RWPE2 (cell line): ENCODE measurements around the gene LDLRAP1.

Experiments
- ATAC-seq: fragments of 200-7000 bp; cut with Tn5 transposase; 3 replicates; pipeline ENCODE4 v1.9.1; 2021; ENCODE audit warnings: low read depth
- DNase-seq: peaks from one replicate; pipeline ENCODE4 v3.0.0-alpha.2; 2020; ENCODE audit warnings: low spot score
- H3K27ac ChIP-seq: fragments of 450-650 bp; 2 replicates; pipeline ENCODE4 v1.5.1; 2017; ENCODE audit warnings: mild to moderate bottlenecking; ENCODE audit not compliant: poor library complexity, severe bottlenecking
- H3K27me3 ChIP-seq: fragments of 250-450 bp; sonication (Bioruptor Pico); 2 replicates; pipeline ENCODE4 v1.5.1; 2021; ENCODE audit warnings: mild to moderate bottlenecking, moderate library complexity; ENCODE audit not compliant: insufficient read depth, poor library complexity, severe bottlenecking
- H3K36me3 ChIP-seq: fragments of 250-450 bp; sonication (Bioruptor Pico); 2 replicates; pipeline ENCODE4 v1.5.1; 2020; ENCODE audit warnings: low read depth, mild to moderate bottlenecking, moderate library complexity
- H3K4me1 ChIP-seq: fragments of 250-450 bp; sonication (Bioruptor Pico); 2 replicates; pipeline ENCODE4 v1.5.1; 2021; ENCODE audit warnings: mild to moderate bottlenecking, moderate library complexity; ENCODE audit not compliant: insufficient read depth, poor library complexity, severe bottlenecking
- H3K4me3 ChIP-seq: fragments of 250-450 bp; sonication (Bioruptor Pico); 2 replicates; pipeline ENCODE4 v1.5.1; 2021; ENCODE audit warnings: mild to moderate bottlenecking, moderate library complexity; ENCODE audit not compliant: severe bottlenecking
- H3K9me3 ChIP-seq: fragments of 250-450 bp; sonication (Bioruptor Pico); 2 replicates; pipeline ENCODE4 v1.5.1; 2021; ENCODE audit warnings: mild to moderate bottlenecking, moderate library complexity; ENCODE audit not compliant: severe bottlenecking
- TF ChIP-seq, protein P1 (sequence below): fragments of 450-650 bp; IDR thresholded peaks from one replicate; pipeline ENCODE4 v1.5.1; 2017; ENCODE audit warnings: mild to moderate bottlenecking, moderate library complexity; ENCODE audit not compliant: poor library complexity, severe bottlenecking

The LDLRAP1 gene

DNA sequence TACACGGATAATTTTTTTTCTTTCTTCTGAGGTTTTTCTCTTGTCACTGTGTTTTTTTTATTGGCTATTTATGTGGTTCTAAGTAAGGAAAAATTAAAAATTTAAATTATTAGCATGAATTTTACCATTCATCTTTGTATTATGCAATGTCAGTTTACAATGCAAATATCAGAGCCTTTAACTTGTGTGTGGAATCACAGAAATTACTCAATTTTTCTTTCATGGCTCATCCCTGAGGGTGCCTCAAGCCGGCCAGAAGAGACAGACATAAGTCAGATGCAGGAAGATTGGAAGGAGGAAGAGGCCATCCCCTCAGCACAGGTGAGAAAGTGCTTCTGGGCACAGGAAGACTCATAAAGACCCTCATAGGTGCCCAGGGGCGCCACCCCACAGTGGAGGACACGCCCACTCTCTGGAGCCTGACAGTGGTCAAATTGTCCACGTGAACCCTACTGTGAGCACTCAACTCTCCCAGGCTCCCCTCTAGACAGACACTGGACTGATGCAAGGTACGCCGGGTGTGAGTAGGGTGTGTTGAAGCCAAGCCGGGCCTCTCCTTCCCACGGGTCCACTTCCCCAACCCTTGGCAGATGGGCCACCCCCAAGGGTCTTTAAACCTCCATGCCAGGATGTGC is 9.5 kb upstream of the LDLRAP1 start:
- no peak overlapping the region for H3K4me3 ChIP-seq
- no peak for DNase-seq
- no peaks in the 10 kb centered on the region for H3K9me3 ChIP-seq
- no peaks in the 10 kb centered on the region for H3K27me3 ChIP-seq
- H3K27ac ChIP-seq = no peak overlapping the region
- H3K36me3 ChIP-seq = no peaks in the 10 kb centered on the region
- H3K4me1 ChIP-seq = no peaks in the 10 kb centered on the region
- TF ChIP-seq, protein P1, sequence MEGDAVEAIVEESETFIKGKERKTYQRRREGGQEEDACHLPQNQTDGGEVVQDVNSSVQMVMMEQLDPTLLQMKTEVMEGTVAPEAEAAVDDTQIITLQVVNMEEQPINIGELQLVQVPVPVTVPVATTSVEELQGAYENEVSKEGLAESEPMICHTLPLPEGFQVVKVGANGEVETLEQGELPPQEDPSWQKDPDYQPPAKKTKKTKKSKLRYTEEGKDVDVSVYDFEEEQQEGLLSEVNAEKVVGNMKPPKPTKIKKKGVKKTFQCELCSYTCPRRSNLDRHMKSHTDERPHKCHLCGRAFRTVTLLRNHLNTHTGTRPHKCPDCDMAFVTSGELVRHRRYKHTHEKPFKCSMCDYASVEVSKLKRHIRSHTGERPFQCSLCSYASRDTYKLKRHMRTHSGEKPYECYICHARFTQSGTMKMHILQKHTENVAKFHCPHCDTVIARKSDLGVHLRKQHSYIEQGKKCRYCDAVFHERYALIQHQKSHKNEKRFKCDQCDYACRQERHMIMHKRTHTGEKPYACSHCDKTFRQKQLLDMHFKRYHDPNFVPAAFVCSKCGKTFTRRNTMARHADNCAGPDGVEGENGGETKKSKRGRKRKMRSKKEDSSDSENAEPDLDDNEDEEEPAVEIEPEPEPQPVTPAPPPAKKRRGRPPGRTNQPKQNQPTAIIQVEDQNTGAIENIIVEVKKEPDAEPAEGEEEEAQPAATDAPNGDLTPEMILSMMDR = no peak
- ATAC-seq = no peak

DNA sequence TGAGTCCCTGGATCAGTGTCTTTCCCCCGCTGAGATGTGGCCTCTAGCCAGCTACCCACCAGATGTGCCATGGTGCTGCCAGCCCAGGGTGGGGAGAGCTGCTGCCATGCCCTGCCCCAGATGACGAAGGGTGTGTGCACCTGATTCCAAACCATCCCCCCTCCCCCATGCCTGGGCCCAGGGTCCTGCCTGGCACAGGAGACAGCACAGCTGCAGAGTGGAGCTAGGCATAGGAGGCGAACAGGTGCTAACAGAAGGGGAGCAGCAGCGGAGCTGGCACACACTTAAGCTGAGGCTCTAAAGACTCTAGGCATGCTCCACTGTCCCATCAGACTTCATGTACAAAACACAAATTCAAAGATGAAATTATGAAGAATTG is 9.0 kb upstream of the LDLRAP1 start:
- no peaks in the 10 kb centered on the region for H3K36me3 ChIP-seq
- no peak overlapping the region for H3K4me3 ChIP-seq
- DNase-seq (no peak), ATAC-seq (no peak)
- H3K9me3 ChIP-seq = no peaks in the 10 kb centered on the region
- no peak overlapping the region for H3K27ac ChIP-seq
- no peaks in the 10 kb centered on the region for H3K27me3 ChIP-seq
- TF ChIP-seq, protein P1 = no peak
- H3K4me1 ChIP-seq = no peaks in the 10 kb centered on the region

DNA sequence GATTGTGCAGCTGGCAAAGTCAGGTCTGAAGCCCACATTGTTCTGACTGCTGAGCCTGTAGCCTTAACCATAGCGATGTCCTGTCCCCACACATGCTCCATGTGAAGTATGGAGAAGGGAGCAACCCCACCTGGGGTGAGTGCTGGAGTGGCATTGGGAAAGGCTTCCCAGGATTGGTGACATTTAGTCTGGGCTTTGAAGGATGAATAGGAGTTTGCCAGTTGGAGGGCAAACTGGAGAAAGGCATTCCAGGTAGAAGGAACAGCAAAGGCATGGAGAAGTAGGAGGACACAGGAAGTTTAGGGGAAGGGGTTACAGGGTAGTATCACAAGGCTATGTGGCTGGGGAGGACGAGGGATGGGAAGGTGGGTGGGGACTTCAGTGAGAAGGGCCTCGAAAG is 7.3 kb upstream of the LDLRAP1 start:
- H3K4me1 ChIP-seq = no peaks in the 10 kb centered on the region
- DNase-seq = no peak
- no peaks in the 10 kb centered on the region for H3K36me3 ChIP-seq
- ATAC-seq = no peak
- TF ChIP-seq, protein P1 = no peak
- no peaks in the 10 kb centered on the region for H3K27me3 ChIP-seq
- H3K9me3 ChIP-seq = no peaks in the 10 kb centered on the region
- no peak overlapping the region for H3K27ac ChIP-seq
- no peak overlapping the region for H3K4me3 ChIP-seq

DNA sequence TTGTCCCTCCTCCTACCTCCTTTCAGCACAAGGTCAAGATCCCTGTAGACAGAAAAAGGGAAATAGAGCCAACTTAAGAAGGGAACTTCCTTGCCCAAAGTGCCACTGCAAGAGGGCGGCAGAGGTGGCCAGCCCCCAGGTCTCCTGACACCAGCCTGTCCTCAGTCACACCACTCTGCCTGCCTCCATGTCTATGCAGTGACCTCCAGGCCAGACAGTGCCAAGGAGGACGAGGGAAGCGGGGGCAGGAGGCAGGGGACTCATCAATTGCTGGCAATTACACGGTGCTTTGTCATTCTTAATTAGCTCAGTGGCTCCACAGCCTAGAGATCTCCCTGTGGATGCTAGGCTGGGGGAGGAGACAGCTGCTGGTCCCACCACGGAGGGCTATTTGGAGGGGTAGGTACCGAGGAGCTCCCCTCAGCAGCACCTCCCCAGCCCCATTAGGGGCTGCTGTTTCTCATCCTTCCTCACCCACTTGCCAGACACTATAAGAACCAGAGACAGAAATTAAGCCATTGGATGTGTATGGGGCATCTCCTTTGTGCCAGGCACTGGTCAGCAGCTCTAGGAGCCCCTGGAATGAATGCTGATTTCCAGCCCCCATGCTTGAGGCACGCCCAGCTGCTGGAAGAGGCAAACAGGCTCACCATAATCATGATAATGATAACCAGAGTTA is 6.1 kb upstream of the LDLRAP1 start:
- Histone ChIP-seq H3K9me3 (no peaks in the 10 kb centered on the region), H3K27ac (no peak overlapping the region), H3K27me3 (no peaks in the 10 kb centered on the region), H3K4me3 (no peak overlapping the region), H3K36me3 (no peaks in the 10 kb centered on the region), H3K4me1 (no peaks in the 10 kb centered on the region)
- ATAC-seq (no peak), DNase-seq (no peak)
- TF ChIP-seq, protein P1 = no peak

DNA sequence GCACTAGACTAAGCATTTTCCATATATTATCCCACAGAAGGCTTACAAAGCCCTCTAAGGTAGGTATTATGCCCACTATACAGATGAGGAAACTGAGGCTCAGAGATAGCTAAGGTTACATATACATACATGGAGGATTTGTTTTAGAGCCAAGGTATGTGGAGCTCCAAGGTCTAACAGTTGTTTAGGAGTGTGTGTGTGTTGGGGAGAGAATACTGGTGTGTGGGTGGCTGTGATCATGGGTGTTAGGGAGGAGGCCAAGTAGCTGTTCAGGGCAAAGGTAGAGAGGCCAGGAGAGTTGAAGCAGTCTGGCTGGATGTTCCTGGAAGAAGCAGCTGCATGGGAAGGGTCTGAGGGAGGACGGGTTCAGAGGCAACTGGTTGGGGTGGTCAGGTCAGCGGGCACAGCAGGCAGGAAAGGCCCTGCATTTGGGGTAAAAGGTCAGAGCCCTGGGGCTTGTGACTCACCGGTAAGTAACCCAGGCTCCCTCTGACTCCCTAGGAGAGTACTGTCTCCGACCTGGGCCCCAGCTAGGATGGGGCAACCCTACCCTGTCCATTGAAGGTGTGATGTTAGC is 5.1 kb upstream of the LDLRAP1 start:
- H3K36me3 ChIP-seq = no peaks in the 10 kb centered on the region
- no peaks in the 10 kb centered on the region for H3K27me3 ChIP-seq
- no peaks in the 10 kb centered on the region for H3K4me1 ChIP-seq
- TF ChIP-seq, protein P1 = no peak
- H3K27ac ChIP-seq = no peak overlapping the region
- ATAC-seq (peak; percentile 63), DNase-seq (no peak)
- no peaks in the 10 kb centered on the region for H3K9me3 ChIP-seq
- no peak overlapping the region for H3K4me3 ChIP-seq
